ENCODE measurements around the gene PNLDC1.

PNLDC1 gene

GRCh38 chr6:159766906-159767305 lies 33.2 kb upstream of the PNLDC1 start:
- Histone ChIP-seq H3K4me3 (ENCODE audit: low read length) (no peak overlapping the region), H3K9me3 (ENCODE audit: control insufficient read depth, insufficient read depth, low read length) (no peaks in the 10 kb centered on the region), H3K36me3 (ENCODE audit: control insufficient read depth, low read length) (peaks cover 91% of the 10 kb centered on the region), H3K27me3 (ENCODE audit: control insufficient read depth, low read length) (no peaks in the 10 kb centered on the region), H3K9me2 (replicated peaks; ENCODE audit: control insufficient read depth, low read length) (no peaks in the 10 kb centered on the region), H3K4me2 (ENCODE audit: low read length) (no peak overlapping the region), H3K4me1 (ENCODE audit: control insufficient read depth, low read length) (peaks cover 18% of the 10 kb centered on the region), H3F3A (ENCODE audit: control insufficient read depth, insufficient read depth) (no peaks in the 10 kb centered on the region), H3K27ac (ENCODE audit: low read depth, low read length) (no peak overlapping the region), H3K79me2 (ENCODE audit: control insufficient read depth, low read length) (peaks cover 36% of the 10 kb centered on the region), H4K20me1 (ENCODE audit: control insufficient read depth, insufficient read depth, low read depth, low read length) (no peaks in the 10 kb centered on the region)
- no peak for TF ChIP-seq CTCF (IDR thresholded peaks at IDR 0.05; ENCODE audit: low read depth, low read length, poor library complexity, severe bottlenecking)

DNA sequence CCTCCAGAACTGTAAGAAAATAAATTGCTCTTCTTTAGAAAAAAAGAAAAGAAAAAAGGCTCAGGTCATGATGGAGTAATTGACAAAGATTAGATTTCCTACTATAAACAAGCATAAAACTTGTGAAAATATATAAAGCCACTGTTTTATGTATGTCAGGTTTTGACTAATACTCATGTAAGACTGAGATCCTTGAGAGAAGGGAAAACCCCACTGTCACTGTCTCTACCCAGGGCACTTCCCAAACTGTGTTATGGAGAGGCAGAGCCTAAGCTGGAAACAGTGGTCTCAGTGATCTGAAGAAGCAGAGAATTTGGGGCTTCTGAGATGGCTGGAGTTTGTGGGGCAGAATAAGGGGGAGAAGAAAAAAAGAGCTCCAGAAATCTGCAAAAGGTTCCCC lies 30.6 kb upstream of the PNLDC1 start:
- Histone ChIP-seq H4K20me1 (ENCODE audit: control insufficient read depth, insufficient read depth, low read depth, low read length) (no peaks in the 10 kb centered on the region), H3K9me2 (replicated peaks; ENCODE audit: control insufficient read depth, low read length) (no peaks in the 10 kb centered on the region), H3K4me2 (ENCODE audit: low read length) (no peak overlapping the region), H3K4me3 (ENCODE audit: low read length) (no peak overlapping the region), H3K27ac (ENCODE audit: low read depth, low read length) (no peak overlapping the region), H3F3A (ENCODE audit: control insufficient read depth, insufficient read depth) (peaks cover 2% of the 10 kb centered on the region; the same call in 1 of the 2 replicates), H3K79me2 (ENCODE audit: control insufficient read depth, low read length) (peaks cover 15% of the 10 kb centered on the region), H3K9me3 (ENCODE audit: control insufficient read depth, insufficient read depth, low read length) (no peaks in the 10 kb centered on the region), H3K36me3 (ENCODE audit: control insufficient read depth, low read length) (peaks cover 89% of the 10 kb centered on the region), H3K27me3 (ENCODE audit: control insufficient read depth, low read length) (no peaks in the 10 kb centered on the region), H3K4me1 (ENCODE audit: control insufficient read depth, low read length) (peaks cover 5% of the 10 kb centered on the region; the same call in 1 of the 2 replicates)
- TF ChIP-seq EZH2phosphoT487 (IDR thresholded peaks at IDR 0.05; ENCODE audit: borderline replicate concordance, low read length): no peak
- TF ChIP-seq CTCF (IDR thresholded peaks at IDR 0.05; ENCODE audit: low read depth, low read length, poor library complexity, severe bottlenecking): no peak

DNA sequence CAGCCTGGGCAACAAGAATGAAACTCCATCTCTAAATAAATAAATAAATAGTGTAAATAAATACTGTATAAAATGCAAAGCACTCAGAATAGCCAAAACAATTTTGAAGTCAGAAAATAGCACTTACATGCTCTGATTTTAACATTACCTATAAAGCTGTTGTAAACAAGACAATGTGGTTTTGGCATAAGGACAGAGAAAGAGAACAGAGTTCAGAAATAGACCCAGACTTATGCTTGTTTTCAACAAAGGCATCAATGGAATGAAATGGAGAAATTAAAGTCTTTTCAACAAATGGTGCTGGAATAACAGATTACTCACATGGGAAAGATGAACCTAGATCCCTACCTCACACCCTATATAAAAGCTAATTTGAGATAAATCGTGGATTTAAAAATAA lies 27.9 kb upstream of the PNLDC1 start:
- H3K9me3 ChIP-seq (ENCODE audit: control insufficient read depth, insufficient read depth, low read length): no peaks in the 10 kb centered on the region
- H3K4me3 ChIP-seq (ENCODE audit: low read length): no peak overlapping the region
- H3F3A ChIP-seq (ENCODE audit: control insufficient read depth, insufficient read depth): peaks cover 27% of the 10 kb centered on the region
- H3K4me2 ChIP-seq (ENCODE audit: low read length): no peak overlapping the region
- no peaks in the 10 kb centered on the region for H3K9me2 ChIP-seq (replicated peaks; ENCODE audit: control insufficient read depth, low read length)
- H3K27me3 ChIP-seq (ENCODE audit: control insufficient read depth, low read length): no peaks in the 10 kb centered on the region
- no peak for TF ChIP-seq EZH2phosphoT487 (IDR thresholded peaks at IDR 0.05; ENCODE audit: borderline replicate concordance, low read length)
- no peak for TF ChIP-seq CTCF (IDR thresholded peaks at IDR 0.05; ENCODE audit: low read depth, low read length, poor library complexity, severe bottlenecking)
- H3K27ac ChIP-seq (ENCODE audit: low read depth, low read length): no peak overlapping the region
- no peaks in the 10 kb centered on the region for H3K79me2 ChIP-seq (ENCODE audit: control insufficient read depth, low read length)
- no peaks in the 10 kb centered on the region for H4K20me1 ChIP-seq (ENCODE audit: control insufficient read depth, insufficient read depth, low read depth, low read length)
- peaks cover 89% of the 10 kb centered on the region for H3K36me3 ChIP-seq (ENCODE audit: control insufficient read depth, low read length)
- no peaks in the 10 kb centered on the region for H3K4me1 ChIP-seq (ENCODE audit: control insufficient read depth, low read length)
